ENCODE results near the gene NFIB. TPM values are rescaled to one million over a fixed set of nuclear protein-coding genes. Genes with fewer than 3 reads are reported as not detected.

Gene NFIB
- polyA plus RNA-seq, 1 of the 3 experiments (the other 2 are of a cell fraction) = 9.2 TPM

DNA sequence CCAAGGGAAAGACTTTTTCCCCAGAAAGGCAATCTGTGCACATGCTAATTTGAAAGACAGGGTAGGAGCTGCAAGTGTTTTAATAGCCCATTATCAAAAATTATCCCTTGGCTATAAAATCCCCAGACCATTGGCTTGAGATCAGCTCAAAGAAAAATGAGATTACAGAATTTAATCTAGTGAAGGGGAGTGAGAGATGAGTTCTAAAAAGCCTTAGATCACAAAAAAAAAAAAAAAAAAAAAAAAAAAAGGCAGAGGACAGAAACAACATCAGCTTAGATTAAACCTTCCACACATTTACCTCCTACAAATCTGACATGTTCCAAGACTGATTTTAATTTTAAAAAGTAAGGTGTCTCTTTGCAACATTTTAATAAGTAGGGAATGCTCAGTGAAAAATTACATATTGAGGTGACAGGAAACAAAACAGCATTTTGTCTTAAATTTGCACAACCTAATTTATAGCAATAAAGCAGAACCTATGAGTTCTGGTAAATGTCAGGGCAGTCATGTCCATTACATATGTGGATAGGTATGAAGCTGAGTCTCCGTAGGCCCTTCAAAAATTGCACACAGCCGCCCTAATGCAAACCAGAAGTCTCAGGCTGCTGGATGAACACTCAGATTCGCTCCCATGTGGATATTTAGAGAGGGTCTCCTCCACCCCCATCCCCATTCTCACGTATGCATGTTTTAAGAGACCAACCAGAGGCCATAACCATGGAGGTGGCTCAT lies 43.4 kb downstream of the NFIB start:
- POLR2A ChIA-PET = interaction anchor here (0.5 to 1.4 kb wide), 7 partner anchors 7 to 342 kb away, joined by 3 to 6 read pairs (median 3); partner anchors contain the start of gene NFIB
- Histone ChIP-seq H3K79me2 (ENCODE audit: insufficient read depth) (peaks cover 78% of the 10 kb centered on the region), H3K27me3 (ENCODE audit: insufficient read depth) (no peaks in the 10 kb centered on the region), H3K9me3 (no peaks in the 10 kb centered on the region), H3K4me3 (ENCODE audit: low read depth in 2 of 2, low read length in 1 of 2) (peak overlapping the region in 1 of 2 experiments; percentile 15; a peak in 2 of 4 replicates), H3K9me2 (no peaks in the 10 kb centered on the region), H3K36me3 (replicated peaks in 1 of 2; ENCODE audit: control insufficient read depth in 1 of 2, insufficient read depth in 2 of 2, low read length in 1 of 2) (peaks cover 3 to 8% of the 10 kb centered on the region in 2 experiments), H3K27ac (ENCODE audit: low read depth in 2 of 2, low read length in 1 of 2) (peak overlapping the region; percentile 71 to 98; a peak in 3 of 4 replicates), H2AFZ (ENCODE audit: low read depth) (no peak overlapping the region), H4K20me1 (ENCODE audit: insufficient read depth) (peaks cover 7% of the 10 kb centered on the region), H3F3A (replicated peaks; ENCODE audit: insufficient read depth) (peaks cover 23% of the 10 kb centered on the region), H3K4me1 (ENCODE audit: control insufficient read depth in 1 of 2, insufficient read depth in 2 of 2, low read depth in 1 of 2, low read length in 1 of 2) (peaks cover 44 to 58% of the 10 kb centered on the region in 2 experiments), H3K9ac (no peak overlapping the region), H3K4me2 (peak overlapping the region; percentile 62; the same call in 1 of the 2 replicates)
- WGBS (ENCODE audit: low lambda C conversion rate) = 17% methylated on average over 4 of the region's 4 CpGs
- peak; percentile 43 for DNase-seq
- CTCF ChIA-PET = interaction anchor here (0.9 to 1.9 kb wide), 6 partner anchors 9 to 163 kb away, joined by 3 to 7 read pairs (median 4); no protein-coding TSS in a partner anchor
- TF ChIP-seq, protein P1, sequence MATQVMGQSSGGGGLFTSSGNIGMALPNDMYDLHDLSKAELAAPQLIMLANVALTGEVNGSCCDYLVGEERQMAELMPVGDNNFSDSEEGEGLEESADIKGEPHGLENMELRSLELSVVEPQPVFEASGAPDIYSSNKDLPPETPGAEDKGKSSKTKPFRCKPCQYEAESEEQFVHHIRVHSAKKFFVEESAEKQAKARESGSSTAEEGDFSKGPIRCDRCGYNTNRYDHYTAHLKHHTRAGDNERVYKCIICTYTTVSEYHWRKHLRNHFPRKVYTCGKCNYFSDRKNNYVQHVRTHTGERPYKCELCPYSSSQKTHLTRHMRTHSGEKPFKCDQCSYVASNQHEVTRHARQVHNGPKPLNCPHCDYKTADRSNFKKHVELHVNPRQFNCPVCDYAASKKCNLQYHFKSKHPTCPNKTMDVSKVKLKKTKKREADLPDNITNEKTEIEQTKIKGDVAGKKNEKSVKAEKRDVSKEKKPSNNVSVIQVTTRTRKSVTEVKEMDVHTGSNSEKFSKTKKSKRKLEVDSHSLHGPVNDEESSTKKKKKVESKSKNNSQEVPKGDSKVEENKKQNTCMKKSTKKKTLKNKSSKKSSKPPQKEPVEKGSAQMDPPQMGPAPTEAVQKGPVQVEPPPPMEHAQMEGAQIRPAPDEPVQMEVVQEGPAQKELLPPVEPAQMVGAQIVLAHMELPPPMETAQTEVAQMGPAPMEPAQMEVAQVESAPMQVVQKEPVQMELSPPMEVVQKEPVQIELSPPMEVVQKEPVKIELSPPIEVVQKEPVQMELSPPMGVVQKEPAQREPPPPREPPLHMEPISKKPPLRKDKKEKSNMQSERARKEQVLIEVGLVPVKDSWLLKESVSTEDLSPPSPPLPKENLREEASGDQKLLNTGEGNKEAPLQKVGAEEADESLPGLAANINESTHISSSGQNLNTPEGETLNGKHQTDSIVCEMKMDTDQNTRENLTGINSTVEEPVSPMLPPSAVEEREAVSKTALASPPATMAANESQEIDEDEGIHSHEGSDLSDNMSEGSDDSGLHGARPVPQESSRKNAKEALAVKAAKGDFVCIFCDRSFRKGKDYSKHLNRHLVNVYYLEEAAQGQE (IDR thresholded peaks at IDR 0.05; ENCODE audit: low read depth, low read length) = no peak
- TF ChIP-seq, protein P2, sequence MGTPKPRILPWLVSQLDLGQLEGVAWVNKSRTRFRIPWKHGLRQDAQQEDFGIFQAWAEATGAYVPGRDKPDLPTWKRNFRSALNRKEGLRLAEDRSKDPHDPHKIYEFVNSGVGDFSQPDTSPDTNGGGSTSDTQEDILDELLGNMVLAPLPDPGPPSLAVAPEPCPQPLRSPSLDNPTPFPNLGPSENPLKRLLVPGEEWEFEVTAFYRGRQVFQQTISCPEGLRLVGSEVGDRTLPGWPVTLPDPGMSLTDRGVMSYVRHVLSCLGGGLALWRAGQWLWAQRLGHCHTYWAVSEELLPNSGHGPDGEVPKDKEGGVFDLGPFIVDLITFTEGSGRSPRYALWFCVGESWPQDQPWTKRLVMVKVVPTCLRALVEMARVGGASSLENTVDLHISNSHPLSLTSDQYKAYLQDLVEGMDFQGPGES (IDR thresholded peaks at IDR 0.05; ENCODE audit: low read depth, low read length) = no peak; the same call in 1 of the 2 replicates
- TF ChIP-seq MXI1 (IDR thresholded peaks at IDR 0.05; ENCODE audit: low read depth, low read length) (no peak), SMC3 (IDR thresholded peaks at IDR 0.05; ENCODE audit: low read depth, low read length) (peak; percentile 3; the same call in 1 of the 2 replicates), CHD2 (IDR thresholded peaks at IDR 0.05; ENCODE audit: low read length, partially characterized antibody) (no peak), FOXM1 (IDR thresholded peaks at IDR 0.05; ENCODE audit: low read depth) (peak; percentile 28; the same call in 1 of the 2 replicates), JUND (IDR thresholded peaks at IDR 0.05) (peak; percentile 60), TCF12 (IDR thresholded peaks at IDR 0.05) (peak; percentile 83), TAF1 (IDR thresholded peaks at IDR 0.05; ENCODE audit: borderline replicate concordance, low read depth, low read length) (no peak), TEAD4 (IDR thresholded peaks at IDR 0.05; ENCODE audit: borderline replicate concordance, insufficient read depth) (peak; percentile 47; the same call in 1 of the 2 replicates), GATA2 (CRISPR knock-in tag; IDR thresholded peaks at IDR 0.05) (no peak; the same call in none of the 2 replicates), EZH2phosphoT487 (IDR thresholded peaks at IDR 0.05; ENCODE audit: borderline replicate concordance, low read depth) (no peak), FOSL2 (IDR thresholded peaks at IDR 0.05; ENCODE audit: borderline replicate concordance, low read depth) (no peak), RCOR1 (IDR thresholded peaks at IDR 0.05; ENCODE audit: low read length) (peak; percentile 68; the same call in 1 of the 2 replicates), GABPA (IDR thresholded peaks at IDR 0.05; ENCODE audit: low read depth) (no peak)
- TF ChIP-seq, protein P3, sequence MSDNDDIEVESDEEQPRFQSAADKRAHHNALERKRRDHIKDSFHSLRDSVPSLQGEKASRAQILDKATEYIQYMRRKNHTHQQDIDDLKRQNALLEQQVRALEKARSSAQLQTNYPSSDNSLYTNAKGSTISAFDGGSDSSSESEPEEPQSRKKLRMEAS (IDR thresholded peaks at IDR 0.05; ENCODE audit: low read depth) = no peak; the same call in 1 of the 2 replicates
- TF ChIP-seq, protein P4, sequence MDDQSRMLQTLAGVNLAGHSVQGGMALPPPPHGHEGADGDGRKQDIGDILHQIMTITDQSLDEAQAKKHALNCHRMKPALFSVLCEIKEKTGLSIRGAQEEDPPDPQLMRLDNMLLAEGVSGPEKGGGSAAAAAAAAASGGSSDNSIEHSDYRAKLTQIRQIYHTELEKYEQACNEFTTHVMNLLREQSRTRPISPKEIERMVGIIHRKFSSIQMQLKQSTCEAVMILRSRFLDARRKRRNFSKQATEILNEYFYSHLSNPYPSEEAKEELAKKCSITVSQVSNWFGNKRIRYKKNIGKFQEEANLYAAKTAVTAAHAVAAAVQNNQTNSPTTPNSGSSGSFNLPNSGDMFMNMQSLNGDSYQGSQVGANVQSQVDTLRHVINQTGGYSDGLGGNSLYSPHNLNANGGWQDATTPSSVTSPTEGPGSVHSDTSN (IDR thresholded peaks at IDR 0.05) = peak; percentile 86
- TF ChIP-seq, protein P5, sequence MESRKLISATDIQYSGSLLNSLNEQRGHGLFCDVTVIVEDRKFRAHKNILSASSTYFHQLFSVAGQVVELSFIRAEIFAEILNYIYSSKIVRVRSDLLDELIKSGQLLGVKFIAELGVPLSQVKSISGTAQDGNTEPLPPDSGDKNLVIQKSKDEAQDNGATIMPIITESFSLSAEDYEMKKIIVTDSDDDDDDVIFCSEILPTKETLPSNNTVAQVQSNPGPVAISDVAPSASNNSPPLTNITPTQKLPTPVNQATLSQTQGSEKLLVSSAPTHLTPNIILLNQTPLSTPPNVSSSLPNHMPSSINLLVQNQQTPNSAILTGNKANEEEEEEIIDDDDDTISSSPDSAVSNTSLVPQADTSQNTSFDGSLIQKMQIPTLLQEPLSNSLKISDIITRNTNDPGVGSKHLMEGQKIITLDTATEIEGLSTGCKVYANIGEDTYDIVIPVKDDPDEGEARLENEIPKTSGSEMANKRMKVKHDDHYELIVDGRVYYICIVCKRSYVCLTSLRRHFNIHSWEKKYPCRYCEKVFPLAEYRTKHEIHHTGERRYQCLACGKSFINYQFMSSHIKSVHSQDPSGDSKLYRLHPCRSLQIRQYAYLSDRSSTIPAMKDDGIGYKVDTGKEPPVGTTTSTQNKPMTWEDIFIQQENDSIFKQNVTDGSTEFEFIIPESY (IDR thresholded peaks at IDR 0.05; ENCODE audit: borderline replicate concordance, low read depth) = no peak
- TF ChIP-seq, protein P6, sequence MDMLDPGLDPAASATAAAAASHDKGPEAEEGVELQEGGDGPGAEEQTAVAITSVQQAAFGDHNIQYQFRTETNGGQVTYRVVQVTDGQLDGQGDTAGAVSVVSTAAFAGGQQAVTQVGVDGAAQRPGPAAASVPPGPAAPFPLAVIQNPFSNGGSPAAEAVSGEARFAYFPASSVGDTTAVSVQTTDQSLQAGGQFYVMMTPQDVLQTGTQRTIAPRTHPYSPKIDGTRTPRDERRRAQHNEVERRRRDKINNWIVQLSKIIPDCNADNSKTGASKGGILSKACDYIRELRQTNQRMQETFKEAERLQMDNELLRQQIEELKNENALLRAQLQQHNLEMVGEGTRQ (IDR thresholded peaks at IDR 0.05; ENCODE audit: borderline replicate concordance, low read depth, low read length) = no peak
- TF ChIP-seq, protein P7, sequence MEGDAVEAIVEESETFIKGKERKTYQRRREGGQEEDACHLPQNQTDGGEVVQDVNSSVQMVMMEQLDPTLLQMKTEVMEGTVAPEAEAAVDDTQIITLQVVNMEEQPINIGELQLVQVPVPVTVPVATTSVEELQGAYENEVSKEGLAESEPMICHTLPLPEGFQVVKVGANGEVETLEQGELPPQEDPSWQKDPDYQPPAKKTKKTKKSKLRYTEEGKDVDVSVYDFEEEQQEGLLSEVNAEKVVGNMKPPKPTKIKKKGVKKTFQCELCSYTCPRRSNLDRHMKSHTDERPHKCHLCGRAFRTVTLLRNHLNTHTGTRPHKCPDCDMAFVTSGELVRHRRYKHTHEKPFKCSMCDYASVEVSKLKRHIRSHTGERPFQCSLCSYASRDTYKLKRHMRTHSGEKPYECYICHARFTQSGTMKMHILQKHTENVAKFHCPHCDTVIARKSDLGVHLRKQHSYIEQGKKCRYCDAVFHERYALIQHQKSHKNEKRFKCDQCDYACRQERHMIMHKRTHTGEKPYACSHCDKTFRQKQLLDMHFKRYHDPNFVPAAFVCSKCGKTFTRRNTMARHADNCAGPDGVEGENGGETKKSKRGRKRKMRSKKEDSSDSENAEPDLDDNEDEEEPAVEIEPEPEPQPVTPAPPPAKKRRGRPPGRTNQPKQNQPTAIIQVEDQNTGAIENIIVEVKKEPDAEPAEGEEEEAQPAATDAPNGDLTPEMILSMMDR (IDR thresholded peaks at IDR 0.05) = no peak

Data from SK-N-SH (cell line).